ENCODE data around the gene CHCHD1.
"Not testable (repeated sequence)": the region's sequence is repeated elsewhere in the genome, so short reads cannot be mapped to it uniquely, and the experiment has no call there.

Gene CHCHD1

GRCh38 chr10:73785721-73786511, 4.1 kb downstream of the CHCHD1 start:
- H3K27me3 ChIP-seq (ENCODE audit: insufficient read depth, low read depth): no peaks in the 10 kb centered on the region
- no peak overlapping the region for H3K4me3 ChIP-seq (IDR thresholded peaks at IDR 0.05; ENCODE audit: insufficient read depth, low read depth, low read length)
- peak overlapping the region; percentile 55 for H3K4me2 ChIP-seq
- no peaks in the 10 kb centered on the region for H4K20me1 ChIP-seq (ENCODE audit: insufficient read depth)
- TF ChIP-seq CTCF (conservative IDR thresholded peaks at IDR 0.05; ENCODE audit: low read depth, low read length): no peak
- peak overlapping the region; percentile 75; the same call in 1 of the 2 replicates for H2AFZ ChIP-seq (ENCODE audit: low read depth)
- H3K9ac ChIP-seq: peak overlapping the region; percentile 12; the same call in 1 of the 2 replicates
- peaks cover 40% of the 10 kb centered on the region; the same call in 1 of the 2 replicates for H3K79me2 ChIP-seq (ENCODE audit: insufficient read depth, low read depth)
- H3K27ac ChIP-seq: no peak overlapping the region
- peaks cover 35% of the 10 kb centered on the region for H3K4me1 ChIP-seq (ENCODE audit: low read depth, poor library complexity, severe bottlenecking)
- H3K36me3 ChIP-seq (ENCODE audit: insufficient read depth): no peaks in the 10 kb centered on the region

GRCh38 chr10:73786512-73786885, 4.7 kb downstream of the CHCHD1 start:
- H3K4me1 ChIP-seq (ENCODE audit: low read depth, poor library complexity, severe bottlenecking): peaks cover 34% of the 10 kb centered on the region
- peak overlapping the region; percentile 12; the same call in 1 of the 2 replicates for H3K9ac ChIP-seq
- H3K36me3 ChIP-seq (ENCODE audit: insufficient read depth): no peaks in the 10 kb centered on the region
- peaks cover 35% of the 10 kb centered on the region; the same call in 1 of the 2 replicates for H3K79me2 ChIP-seq (ENCODE audit: insufficient read depth, low read depth)
- H3K27ac ChIP-seq: no peak overlapping the region
- no peaks in the 10 kb centered on the region for H3K27me3 ChIP-seq (ENCODE audit: insufficient read depth, low read depth)
- no peak overlapping the region for H3K4me3 ChIP-seq (IDR thresholded peaks at IDR 0.05; ENCODE audit: insufficient read depth, low read depth, low read length)
- peak overlapping the region; percentile 55 for H3K4me2 ChIP-seq
- no peaks in the 10 kb centered on the region for H4K20me1 ChIP-seq (ENCODE audit: insufficient read depth)
- H2AFZ ChIP-seq (ENCODE audit: low read depth): no peak overlapping the region; the same call in 1 of the 2 replicates
- TF ChIP-seq CTCF (conservative IDR thresholded peaks at IDR 0.05; ENCODE audit: low read depth, low read length): no peak

GRCh38 chr10:73787031-73787800, 5.4 kb downstream of the CHCHD1 start:
- H3K4me1 ChIP-seq (ENCODE audit: low read depth, poor library complexity, severe bottlenecking): peaks cover 34% of the 10 kb centered on the region
- H3K27ac ChIP-seq; H3K36me3 ChIP-seq (ENCODE audit: insufficient read depth); H2AFZ ChIP-seq (ENCODE audit: low read depth); H4K20me1 ChIP-seq (ENCODE audit: insufficient read depth); H3K9ac ChIP-seq; H3K27me3 ChIP-seq (ENCODE audit: insufficient read depth, low read depth); H3K4me3 ChIP-seq (IDR thresholded peaks at IDR 0.05; ENCODE audit: insufficient read depth, low read depth, low read length): not testable (repeated sequence)
- peak overlapping the region; percentile 55; the same call in 1 of the 2 replicates for H3K4me2 ChIP-seq
- H3K79me2 ChIP-seq (ENCODE audit: insufficient read depth, low read depth): peaks cover 33% of the 10 kb centered on the region; the same call in 1 of the 2 replicates

- Histone ChIP-seq H3K36me3 (ENCODE audit: insufficient read depth) (no peaks in the 10 kb centered on the region), H4K20me1 (ENCODE audit: insufficient read depth) (no peaks in the 10 kb centered on the region), H3K4me1 (ENCODE audit: low read depth, poor library complexity, severe bottlenecking) (peaks cover 19% of the 10 kb centered on the region), H3K27ac (no peak overlapping the region), H3K4me2 (no peak overlapping the region), H3K27me3 (ENCODE audit: insufficient read depth, low read depth) (no peaks in the 10 kb centered on the region), H2AFZ (ENCODE audit: low read depth) (no peak overlapping the region), H3K4me3 (IDR thresholded peaks at IDR 0.05; ENCODE audit: insufficient read depth, low read depth, low read length) (no peak overlapping the region), H3K79me2 (ENCODE audit: insufficient read depth, low read depth) (peaks cover 16% of the 10 kb centered on the region; the same call in 1 of the 2 replicates), H3K9ac (no peak overlapping the region)
- no peak for TF ChIP-seq CTCF (conservative IDR thresholded peaks at IDR 0.05; ENCODE audit: low read depth, low read length)
These were observed 7.2 kb downstream of the CHCHD1 start for GRCh38 chr10:73788864-73789658.
